NCI-H774 (cell line): ENCODE results near the gene ERG28.
"Not testable (repeated sequence)": the region's sequence is repeated elsewhere in the genome, so short reads cannot be mapped to it uniquely, and the experiment has no call there.

ENCODE experiments used
- DNase-seq: peaks from one replicate; lab custom pipeline; 2025; lab: John Stamatoyannopoulos, UW

The ERG28 gene

DNA sequence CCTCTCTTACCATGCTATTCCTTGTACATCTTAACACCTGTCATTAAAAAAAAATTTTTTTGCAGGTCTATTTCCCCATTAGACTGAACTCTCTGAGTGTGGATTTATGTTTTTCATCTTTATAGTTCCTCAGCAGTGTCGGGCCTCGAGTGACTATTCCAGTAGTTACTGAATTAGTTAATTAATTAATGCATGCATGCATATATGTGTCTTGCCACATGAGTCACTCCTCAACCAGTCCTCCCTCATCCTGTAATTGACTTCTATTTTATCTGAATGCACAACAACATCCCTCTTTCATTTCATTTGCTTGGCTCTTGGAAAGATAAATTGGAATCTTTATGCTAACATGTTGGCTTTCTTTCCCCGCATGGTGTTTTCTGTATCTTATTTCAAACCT, 35.6 kb downstream of the ERG28 start:
- DNase-seq: no peak

GRCh38 chr14:75619548-75619947, 41.1 kb downstream of the ERG28 start:
- no peak for DNase-seq

DNA sequence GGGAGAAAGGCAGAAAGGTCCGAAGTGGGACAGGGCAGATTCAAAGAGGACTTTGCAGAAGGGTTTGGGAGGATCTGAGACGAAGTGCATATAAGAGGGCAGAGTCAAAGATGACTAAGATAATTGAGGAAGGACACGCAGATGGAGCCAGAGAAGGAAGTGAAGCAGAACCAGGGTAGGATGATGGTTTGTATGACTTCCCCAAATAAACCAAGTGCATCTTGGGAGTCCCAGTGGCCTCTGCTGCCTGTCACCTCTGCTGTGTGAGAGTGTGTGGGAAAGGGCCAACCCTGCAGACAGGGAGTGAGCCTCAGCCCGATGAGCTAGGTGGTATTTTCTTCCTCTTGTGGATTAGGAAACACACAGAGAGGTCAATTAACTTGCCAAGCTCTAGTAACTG, 45.5 kb downstream of the ERG28 start:
- DNase-seq: no peak

- DNase-seq: no peak
These were observed 46.5 kb downstream of the ERG28 start for GRCh38 chr14:75614179-75614578.

- DNase-seq: no peak
These were observed 48.5 kb downstream of the ERG28 start for GRCh38 chr14:75612157-75612556.

- DNase-seq: no peak
These were observed 49.8 kb downstream of the ERG28 start for GRCh38 chr14:75610834-75611233.

GRCh38 chr14:75609606-75610475, 50.8 kb downstream of the ERG28 start:
- no peak for DNase-seq

- DNase-seq: no peak
These were observed 51.6 kb downstream of the ERG28 start for GRCh38 chr14:75609116-75609515.

DNA sequence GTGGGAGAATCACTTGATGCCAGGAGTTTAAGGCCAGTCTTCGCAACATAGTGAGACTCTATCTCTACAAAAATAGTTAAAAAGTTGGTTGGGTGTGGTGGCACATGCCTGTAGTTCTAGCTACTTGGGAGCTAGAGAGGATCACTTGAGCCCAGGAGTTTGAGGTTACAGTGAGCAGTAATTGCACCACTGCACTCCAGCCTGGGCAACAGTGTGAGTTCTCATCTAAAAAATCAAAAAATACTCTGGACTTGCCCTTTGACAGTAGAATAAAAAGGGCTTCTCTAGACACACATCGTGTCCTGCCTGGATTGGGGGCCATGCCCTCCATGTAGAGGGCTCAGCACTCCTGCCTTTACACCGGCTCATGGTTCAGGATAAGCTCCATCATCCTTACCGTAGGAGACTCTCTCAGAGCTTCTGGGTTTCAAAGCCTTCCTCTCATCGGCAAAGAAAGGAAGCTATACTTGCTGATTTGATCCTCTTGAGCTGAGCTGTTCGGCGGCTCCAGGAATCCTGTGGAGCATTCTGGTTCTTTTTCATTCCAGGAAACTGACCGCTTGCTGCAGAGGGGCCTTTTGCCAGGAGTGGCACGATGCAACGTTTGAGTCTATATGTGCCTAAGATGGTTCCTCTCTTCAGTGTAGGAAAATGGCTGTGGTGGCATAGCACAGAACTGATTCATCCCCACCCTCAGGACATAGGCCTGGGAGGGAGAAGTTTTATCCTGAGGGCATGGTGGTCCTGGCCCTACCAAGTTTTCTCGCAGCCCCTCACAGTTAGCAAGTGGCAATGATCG, 52.6 kb downstream of the ERG28 start:
- no peak for DNase-seq

DNA sequence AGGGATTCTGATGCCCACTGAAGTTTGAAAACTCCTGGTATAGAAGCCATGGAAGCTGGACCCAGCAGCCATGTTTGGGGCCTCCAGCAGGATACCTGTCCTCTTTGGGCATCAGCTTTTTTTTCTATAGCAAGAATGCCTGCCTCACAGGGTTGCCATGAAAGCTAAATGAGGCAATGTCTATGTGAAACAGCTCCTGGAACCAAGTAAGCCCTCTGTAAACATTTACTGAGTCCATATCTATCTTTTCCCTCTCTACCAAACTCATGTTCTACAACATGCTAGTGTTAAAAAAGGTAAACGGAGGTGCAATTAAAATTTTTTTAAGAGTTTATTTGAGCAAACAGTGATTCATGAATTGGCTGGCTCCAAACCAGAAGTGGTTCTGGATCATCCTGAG, 53.6 kb downstream of the ERG28 start:
- no peak for DNase-seq

DNA sequence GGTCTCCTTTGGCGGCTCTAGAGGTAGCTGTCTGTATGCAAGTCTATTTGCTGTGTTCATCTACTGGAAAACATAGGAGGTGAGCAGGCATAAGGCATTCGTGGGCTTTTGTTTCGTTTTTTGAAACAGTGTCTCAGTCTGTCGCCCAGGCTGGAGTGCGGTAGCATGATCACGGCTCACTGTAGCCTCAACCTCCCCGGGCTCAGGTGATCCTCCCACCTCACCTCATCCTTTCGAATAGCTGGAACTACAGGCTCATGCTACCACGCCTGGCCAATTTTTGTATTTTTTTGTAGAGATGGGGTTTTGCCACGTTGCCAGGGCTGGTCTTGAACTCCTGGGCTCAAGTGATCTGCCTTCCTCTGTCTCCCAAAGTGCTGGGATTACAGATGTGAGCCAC, 54.8 kb downstream of the ERG28 start:
- DNase-seq: no peak

GRCh38 chr14:75604979-75605851, 55.5 kb downstream of the ERG28 start:
- no peak for DNase-seq

DNA sequence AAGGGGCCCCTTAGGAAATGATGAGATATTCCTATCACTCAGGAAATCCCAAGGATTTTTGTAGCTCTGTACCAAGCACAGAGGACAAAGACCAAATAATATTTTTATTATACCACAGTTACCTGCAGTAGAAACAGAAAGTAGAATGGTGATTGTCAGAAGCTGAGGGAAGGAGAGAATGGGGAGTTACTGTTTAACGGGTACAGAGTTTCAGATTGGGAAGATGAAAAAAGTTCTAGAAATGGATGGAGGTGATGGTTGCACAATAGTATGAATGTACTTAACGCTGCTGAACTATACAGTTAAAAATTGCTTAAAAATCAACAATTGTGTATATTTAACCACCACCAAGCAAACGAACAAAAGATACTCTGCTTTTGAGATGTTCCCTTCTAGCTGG, 58.2 kb downstream of the ERG28 start:
- no peak for DNase-seq

DNA sequence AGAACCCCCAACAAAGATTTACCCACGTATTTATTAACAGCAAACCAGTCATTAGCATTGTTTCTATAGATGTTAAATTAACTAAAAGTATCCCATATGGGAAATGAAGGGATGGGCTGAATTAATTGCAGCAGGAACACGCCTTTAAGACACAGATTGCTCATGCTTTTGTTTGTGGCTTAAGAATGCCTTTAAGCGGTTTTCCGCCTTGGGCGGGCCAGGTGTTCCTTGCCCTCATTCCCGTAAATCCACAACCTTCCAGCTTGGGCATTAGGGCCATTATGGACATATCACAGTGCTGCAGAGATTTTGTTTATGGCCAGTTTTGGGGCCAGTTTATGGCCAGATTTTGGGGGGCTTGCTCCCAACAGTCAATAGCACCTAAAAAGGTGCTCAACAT, 59.6 kb downstream of the ERG28 start:
- DNase-seq: not testable (repeated sequence)

- DNase-seq: not testable (repeated sequence)
These were observed 60.6 kb downstream of the ERG28 start for GRCh38 chr14:75600100-75600499.
